Common myeloid progenitor, CD34-positive (primary cell): ENCODE results near the gene SLC12A4.
"Not testable (repeated sequence)": the region's sequence is repeated elsewhere in the genome, so short reads cannot be mapped to it uniquely, and the experiment has no call there.

Experiments used
- CTCF ChIA-PET: fragments of 350-600 bp; sonication (Branson Sonifier 250); formaldehyde crosslinking; loops from one replicate; lab custom pipeline; 2021; ENCODE audit warnings: antibody characterized with exemption; lab: Charles Lee
- POLR2A ChIA-PET: fragments of 350-600 bp; sonication (Branson Sonifier 250); formaldehyde crosslinking; loops from one replicate; lab custom pipeline; 2021; ENCODE audit warnings: antibody characterized with exemption; lab: Charles Lee
- DNase-seq, 3 donors: peaks; one replicate each; pipeline versions ENCODE4 v3.0.0 to v3.0.0-alpha.2; 2013
- H3K27ac ChIP-seq, 2 experiments: 1 replicate in 1 of 2; 2 replicates in 1 of 2; pipeline ENCODE4 v1.7.0; 2013; ENCODE audit warnings: inconsistent platforms in 2 of 2, low read length in 2 of 2, mild to moderate bottlenecking in 2 of 2, low read depth in 1 of 2, moderate library complexity in 1 of 2; ENCODE audit not compliant: severe bottlenecking in 2 of 2, insufficient read depth in 1 of 2, poor library complexity in 1 of 2
- H3K27me3 ChIP-seq, 5 experiments: replicated peaks in 2 of 5; 1 replicate in 3 of 5; 2 replicates in 2 of 5; pipeline versions ENCODE4 v1.6.1 to v1.7.0; 2013; ENCODE audit warnings: low read length in 4 of 5, mild to moderate bottlenecking in 2 of 5, moderate library complexity in 2 of 5, inconsistent platforms in 1 of 5; ENCODE audit not compliant: insufficient read depth in 5 of 5, control insufficient read depth in 4 of 5
- H3K36me3 ChIP-seq, 4 experiments: 1 replicate in 2 of 4; 2 replicates in 2 of 4; pipeline versions ENCODE4 v1.6.1 to v1.7.0; 2013; ENCODE audit warnings: low read length in 3 of 4, control low read depth in 1 of 4, mild to moderate bottlenecking in 1 of 4; ENCODE audit not compliant: control insufficient read depth in 4 of 4, insufficient read depth in 4 of 4
- H3K4me1 ChIP-seq, 4 experiments: 1 replicate in 3 of 4; 2 replicates in 1 of 4; pipeline versions ENCODE4 v1.6.1 to v1.7.1; 2013; ENCODE audit warnings: low read length in 3 of 4, mild to moderate bottlenecking in 3 of 4, control low read depth in 1 of 4, inconsistent platforms in 1 of 4, moderate library complexity in 1 of 4; ENCODE audit not compliant: control insufficient read depth in 4 of 4, insufficient read depth in 4 of 4; ENCODE audit errors: control extremely low read depth in 1 of 4
- H3K4me3 ChIP-seq, 7 experiments: 1 replicate in 4 of 7; 2 replicates in 3 of 7; pipeline versions ENCODE4 v1.5.1 to v1.7.0; 2013; ENCODE audit warnings: mild to moderate bottlenecking in 7 of 7, low read length in 6 of 7, moderate library complexity in 6 of 7, inconsistent platforms in 2 of 7, low read depth in 2 of 7, control low read depth in 1 of 7; ENCODE audit not compliant: insufficient read depth in 4 of 7, control insufficient read depth in 1 of 7; ENCODE audit errors: extremely low read depth in 1 of 7
- H3K9me3 ChIP-seq, 5 experiments: 1 replicate in 4 of 5; 2 replicates in 1 of 5; pipeline versions ENCODE4 v1.6.1 to v1.7.1; 2013; ENCODE audit warnings: low read length in 4 of 5, mild to moderate bottlenecking in 2 of 5, inconsistent platforms in 1 of 5, low read depth in 1 of 5, moderate library complexity in 1 of 5; ENCODE audit not compliant: control insufficient read depth in 4 of 5, insufficient read depth in 2 of 5; ENCODE audit errors: control extremely low read depth in 1 of 5
- WGBS: methylation state at CpG from one replicate; pipeline ENCODE4 v1.1.5; 2013; ENCODE audit not compliant: insufficient coverage; 5-methylcytosine and 5-hydroxymethylcytosine counted together

Gene SLC12A4

DNA sequence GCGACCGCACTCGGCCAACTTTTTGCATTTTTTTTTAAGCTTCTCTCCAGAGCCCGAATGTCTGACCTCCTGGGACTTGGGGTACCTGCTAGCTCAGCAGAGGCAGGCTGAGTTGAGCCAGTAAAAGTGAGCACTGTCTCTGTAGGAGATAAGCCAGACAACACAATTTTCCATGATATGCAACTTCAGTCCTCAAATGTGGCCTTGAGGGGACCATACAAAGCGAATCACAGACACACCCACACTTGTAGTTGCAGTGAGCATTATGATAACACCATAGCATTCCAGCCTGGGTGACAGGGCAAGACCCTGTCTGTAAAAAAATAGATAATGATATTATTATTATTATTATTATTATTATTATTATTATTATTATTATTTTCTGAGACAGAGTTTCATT, 28.2 kb upstream of the SLC12A4 start:
- Histone ChIP-seq H3K9me3 (peaks cover 0 to 3% (median 0%) of the 10 kb centered on the region in 5 experiments), H3K27me3 (no peaks in the 10 kb centered on the region), H3K27ac (no peak overlapping the region), H3K4me3 (no peak overlapping the region), H3K4me1 (peaks cover 12 to 59% (median 58%) of the 10 kb centered on the region in 4 experiments), H3K36me3 (peaks cover 0 to 4% (median 1%) of the 10 kb centered on the region in 4 experiments)
- DNase-seq: no peak
- ChIA-PET POLR2A (interaction anchor here (0.7 to 1.0 kb wide), 2 partner anchors 10 to 26 kb away, joined by 3 read pairs; partner anchors contain the start of genes DDX28 and DUS2), CTCF (interaction anchor here (0.6 to 5.7 kb wide), 2 partner anchors 11 to 56 kb away, joined by 3 to 35 read pairs; no protein-coding TSS in a partner anchor)
- 100% methylated on average over 5 of the region's 5 CpGs for WGBS

DNA sequence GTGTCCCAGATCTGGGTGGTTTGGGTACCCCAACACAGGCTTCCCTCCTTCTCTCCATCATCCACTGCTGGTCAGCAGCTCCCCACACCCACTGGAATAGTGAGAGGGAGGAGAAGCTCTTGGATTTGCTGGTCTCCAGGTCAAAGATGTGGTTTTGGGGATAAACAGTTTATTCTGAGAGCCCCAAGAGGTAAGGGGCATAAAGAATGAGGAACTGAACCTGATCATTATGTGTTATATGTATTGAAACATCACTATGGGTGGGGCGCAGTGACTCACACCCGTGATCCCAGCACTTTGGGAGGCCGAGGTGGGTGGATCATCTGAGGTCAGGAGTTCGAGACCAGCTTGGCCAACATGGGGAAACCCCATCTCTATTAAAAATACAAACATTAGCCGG, 27.0 kb upstream of the SLC12A4 start:
- Histone ChIP-seq H3K4me3 (no peak overlapping the region), H3K27me3 (no peaks in the 10 kb centered on the region), H3K27ac (peak overlapping the region in 1 of 2 experiments; percentile 43), H3K36me3 (peaks cover 0 to 10% (median 2%) of the 10 kb centered on the region in 4 experiments), H3K9me3 (peaks cover 0 to 3% (median 0%) of the 10 kb centered on the region in 5 experiments), H3K4me1 (peaks cover 9 to 53% (median 52%) of the 10 kb centered on the region in 4 experiments)
- DNase-seq: peak in 2 of 3 donors; percentile 36 to 49
- ChIA-PET CTCF (interaction anchor here (0.7 to 3.1 kb wide), 2 partner anchors 10 to 27 kb away, joined by 3 to 19 read pairs; partner anchors contain the start of genes DDX28 and DUS2), POLR2A (interaction anchor here (1.1 kb wide), 1 partner anchor 28 kb away, joined by 3 read pairs; the partner anchor contains the start of genes DDX28 and DUS2)
- WGBS: no CpG with 5 or more reads among the region's 5 CpGs

DNA sequence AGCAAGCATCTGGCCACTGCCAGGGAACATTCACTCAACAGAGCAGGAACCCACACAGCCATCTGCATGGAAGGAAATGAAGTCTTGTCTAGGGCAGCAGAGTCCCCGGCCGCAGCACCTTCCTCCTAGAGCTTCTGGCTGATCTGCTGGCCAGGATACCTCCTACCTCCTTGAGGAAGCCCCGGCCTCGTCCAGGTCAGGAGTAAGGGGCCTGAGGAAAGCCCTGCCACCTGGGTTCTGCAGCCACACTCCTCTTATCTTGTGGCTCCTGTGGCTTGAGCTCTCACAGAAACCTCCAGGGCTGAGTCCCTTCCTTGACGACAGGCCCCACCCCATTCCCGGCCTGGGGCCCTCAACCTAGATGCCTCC, 25.6 kb upstream of the SLC12A4 start:
- CTCF ChIA-PET: interaction anchor here (0.8 to 3.1 kb wide), 15 partner anchors 9 to 236 kb away, joined by 3 to 19 read pairs (median 4); partner anchors contain the start of genes DDX28, DPEP2NB and DUS2
- DNase-seq: peak in 2 of 3 donors; percentile 75 to 85
- WGBS: 0% methylated on average over 3 of the region's 6 CpGs

DNA sequence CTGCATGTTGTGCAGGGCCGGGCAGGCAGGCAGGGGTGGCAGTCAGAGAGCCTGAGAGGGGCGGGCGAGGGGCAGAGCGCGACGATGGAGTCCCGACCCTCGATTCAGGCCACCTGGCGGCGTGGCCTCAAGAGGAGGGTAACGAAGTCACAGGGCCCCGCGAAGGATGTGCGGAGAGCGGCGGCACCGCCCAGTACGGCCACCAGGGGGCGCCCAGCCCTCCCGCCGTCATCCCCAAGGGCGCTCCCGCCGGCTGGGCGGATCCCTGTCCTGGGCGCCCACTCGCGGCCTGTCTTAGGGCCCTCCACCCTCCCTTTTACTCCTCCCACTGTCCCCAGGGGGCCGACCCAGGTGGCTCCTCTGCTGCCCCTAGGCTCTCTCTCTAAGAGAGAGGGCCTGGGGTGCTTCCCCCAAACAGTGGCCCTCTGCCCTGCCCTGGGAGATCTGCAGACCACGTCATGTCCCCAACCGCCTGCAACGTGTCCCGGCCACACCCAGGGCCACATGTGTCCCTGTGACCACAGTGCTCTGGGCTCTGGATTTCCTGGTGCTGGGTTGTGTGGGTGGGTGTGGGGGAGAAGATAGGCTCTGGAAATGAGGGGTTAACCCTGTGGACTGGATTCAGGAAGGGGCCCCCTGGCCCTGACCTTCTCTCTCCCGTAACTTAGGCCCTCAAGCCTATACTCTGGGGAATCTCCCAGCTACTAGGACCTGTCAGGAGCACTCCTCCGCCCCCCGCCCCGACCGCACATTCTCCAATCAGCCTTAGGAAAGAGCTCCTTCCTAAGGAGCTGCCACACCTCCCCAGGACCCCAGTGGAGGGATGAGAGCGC, 25.0 kb upstream of the SLC12A4 start:
- Histone ChIP-seq H3K4me3 (peak overlapping the region in 5 of 7 experiments; percentile 38 to 67 (median 57)), H3K36me3 (peaks cover 0 to 10% (median 2%) of the 10 kb centered on the region in 4 experiments), H3K27ac (peak overlapping the region in 1 of 2 experiments; percentile 81), H3K4me1 (peaks cover 0 to 34% (median 32%) of the 10 kb centered on the region in 4 experiments), H3K27me3 (no peaks in the 10 kb centered on the region), H3K9me3 (peaks cover 0 to 3% (median 0%) of the 10 kb centered on the region in 5 experiments)
- CTCF ChIA-PET: interaction anchor here (0.8 to 3.1 kb wide), 15 partner anchors 9 to 237 kb away, joined by 3 to 19 read pairs (median 4); partner anchors contain the start of genes DDX28, DPEP2NB and DUS2
- 2% methylated on average over 27 of the region's 39 CpGs for WGBS
- POLR2A ChIA-PET: interaction anchor here (0.8 to 1.7 kb wide), 5 partner anchors 9 to 57 kb away, joined by 3 to 14 read pairs (median 6); partner anchors contain the start of genes DDX28, DUS2 and PSMB10
- peak; percentile 85 to 91 (median 88) for DNase-seq

More for the DNA sequence above, 25.6 kb upstream of the SLC12A4 start:
- H3K4me1 ChIP-seq: peaks cover 0 to 39% (median 38%) of the 10 kb centered on the region in 4 experiments
- not testable (repeated sequence) for H3K9me3 ChIP-seq, H3K36me3 ChIP-seq, H3K27me3 ChIP-seq
- H3K4me3 ChIP-seq: peak overlapping the region in 5 of 7 experiments; percentile 38 to 67 (median 57)
- peak overlapping the region in 1 of 2 experiments; percentile 81 for H3K27ac ChIP-seq
- POLR2A ChIA-PET: interaction anchor here (0.6 to 1.7 kb wide), 6 partner anchors 9 to 58 kb away, joined by 3 to 14 read pairs (median 5); partner anchors contain the start of genes DDX28, DUS2 and PSMB10

DNA sequence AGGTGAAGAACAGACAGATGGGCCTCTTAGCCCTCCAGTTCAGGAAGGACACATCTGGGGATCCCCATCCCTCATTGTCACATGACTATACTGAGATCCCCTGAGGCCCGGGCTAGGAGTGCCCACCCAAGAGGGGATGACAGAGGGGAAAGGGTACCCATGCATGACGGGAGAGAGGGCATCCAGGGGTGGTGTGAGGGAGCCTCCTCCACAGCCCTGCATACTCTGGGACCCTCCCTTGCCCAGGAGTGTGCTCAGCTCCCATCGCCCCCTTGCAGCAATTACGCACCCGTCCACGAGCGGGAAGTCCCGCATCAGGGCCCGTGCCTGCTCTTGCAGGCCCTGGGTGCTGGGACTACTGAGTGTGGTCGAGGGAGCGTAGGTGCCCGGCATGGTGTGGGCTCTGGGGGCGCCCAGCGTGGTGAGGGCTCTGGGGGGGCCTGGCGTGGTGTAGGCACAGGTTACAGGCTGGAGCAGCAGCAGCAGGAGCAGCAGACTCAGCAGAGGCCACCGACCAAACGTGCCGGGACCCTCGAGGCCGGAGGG, 24.3 kb upstream of the SLC12A4 start:
- Histone ChIP-seq H3K4me3 (peak overlapping the region in 3 of 7 experiments; percentile 0 to 57 (median 45)), H3K36me3 (peaks cover 0 to 10% (median 2%) of the 10 kb centered on the region in 4 experiments), H3K27ac (peak overlapping the region in 1 of 2 experiments; percentile 81), H3K4me1 (peaks cover 0 to 28% (median 26%) of the 10 kb centered on the region in 4 experiments), H3K27me3 (no peaks in the 10 kb centered on the region), H3K9me3 (peaks cover 0 to 1% (median 0%) of the 10 kb centered on the region in 5 experiments)
- no peak for DNase-seq
- 80% methylated on average over 18 of the region's 20 CpGs for WGBS
- POLR2A ChIA-PET: interaction anchor here (1.7 kb wide), 1 partner anchor 8 kb away, joined by 8 read pairs; no protein-coding TSS in a partner anchor
- CTCF ChIA-PET: interaction anchor here (0.9 to 3.1 kb wide), 9 partner anchors 10 to 48 kb away, joined by 3 to 19 read pairs (median 3); partner anchors contain the start of genes DDX28 and DUS2

DNA sequence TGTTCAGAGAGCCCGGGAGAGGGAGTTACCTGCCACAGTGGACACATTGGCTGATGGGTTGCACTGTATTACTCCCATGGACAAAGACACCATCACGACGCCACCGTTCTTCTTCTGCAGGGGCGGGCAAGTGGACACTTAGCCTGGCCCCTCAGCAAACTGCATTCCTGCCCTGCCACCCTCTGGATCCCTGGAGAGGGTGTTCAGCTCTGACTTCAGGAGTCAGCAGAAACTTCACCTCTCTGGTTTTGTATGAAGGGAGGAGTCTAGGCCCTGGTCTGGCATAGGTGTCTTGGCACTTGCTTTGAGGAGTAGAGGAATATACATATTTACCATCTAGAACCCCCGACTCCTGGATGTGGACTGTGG, 21.6 kb upstream of the SLC12A4 start:
- DNase-seq: no peak
- H3K9me3 ChIP-seq: no peaks in the 10 kb centered on the region
- WGBS: 96% methylated on average over 4 of the region's 6 CpGs
- ChIA-PET CTCF (interaction anchor here (0.6 to 3.6 kb wide), 6 partner anchors 9 to 50 kb away, joined by 3 to 10 read pairs (median 3); partner anchors contain the start of gene DPEP3), POLR2A (no interaction called here)
- peaks cover 6 to 37% (median 32%) of the 10 kb centered on the region in 4 experiments for H3K4me1 ChIP-seq
- H3K36me3 ChIP-seq: peaks cover 0 to 10% (median 2%) of the 10 kb centered on the region in 4 experiments
- H3K4me3 ChIP-seq: no peak overlapping the region
- H3K27ac ChIP-seq: no peak overlapping the region
- no peaks in the 10 kb centered on the region for H3K27me3 ChIP-seq
